ENCODE results near the gene NSMCE3. TPM values are rescaled to one million over a fixed set of nuclear protein-coding genes. Genes with fewer than 3 reads are reported as not detected.

Gene NSMCE3
- total and polyA plus RNA-seq, 2 donors from 2014 or later, result 6.3 to 6.5 TPM

GRCh38 chr15:29242456-29243242 lies 27.0 kb downstream of the NSMCE3 start:
- H3K27me3 ChIP-seq (ENCODE audit: control insufficient read depth, insufficient read depth, low read length), result no peaks in the 10 kb centered on the region
- no peak overlapping the region for H3K4me3 ChIP-seq (ENCODE audit: low read length in 3 of 3)
- intact Hi-C loops (cut with DNase I), result no loop called here
- no peaks in the 10 kb centered on the region for H3K9me3 ChIP-seq (ENCODE audit: control insufficient read depth in 2 of 3, insufficient read depth in 1 of 3, low read length in 3 of 3)
- no peak for FAIRE-seq
- H3K4me1 ChIP-seq (ENCODE audit: control insufficient read depth in 2 of 3, insufficient read depth in 2 of 3, low read depth in 1 of 3, low read length in 3 of 3), result no peaks in the 10 kb centered on the region
- no peak for TF ChIP-seq CTCF (IDR thresholded peaks at IDR 0.05; ENCODE audit: borderline replicate concordance, extremely low read depth, insufficient read depth)
- H3K27ac ChIP-seq (ENCODE audit: low read depth in 2 of 2, low read length in 2 of 2), result no peak overlapping the region
- no peaks in the 10 kb centered on the region for H3K36me3 ChIP-seq (ENCODE audit: control insufficient read depth in 2 of 3, insufficient read depth in 3 of 3, low read length in 3 of 3)
- DNase-seq, result peak in 3 of 5 donors; percentile 41 to 57 (median 46)
- no peak overlapping the region for H3K9ac ChIP-seq (ENCODE audit: low read length in 3 of 3)

DNA sequence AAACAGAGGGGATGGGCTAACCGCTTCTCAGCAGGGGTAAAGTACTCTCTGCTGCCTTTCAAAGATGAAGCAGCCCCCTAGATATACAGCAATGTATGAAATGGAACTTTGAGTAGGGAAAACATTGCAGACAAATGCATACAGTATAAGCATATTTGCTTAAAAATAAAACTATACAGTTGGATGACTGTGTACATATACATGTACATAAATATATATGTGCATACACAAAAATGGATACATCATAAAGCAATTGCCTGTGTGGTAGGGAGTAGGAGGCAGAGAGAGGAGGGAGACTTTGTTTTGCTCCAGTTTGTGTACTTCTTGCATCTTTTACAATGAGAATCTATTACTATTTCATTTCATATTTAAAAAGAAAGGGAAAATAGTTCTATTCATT lies 28.4 kb downstream of the NSMCE3 start:
- no peak for TF ChIP-seq CTCF (IDR thresholded peaks at IDR 0.05; ENCODE audit: borderline replicate concordance, extremely low read depth, insufficient read depth)
- Histone ChIP-seq H3K27me3 (ENCODE audit: control insufficient read depth, insufficient read depth, low read length) (no peaks in the 10 kb centered on the region), H3K4me3 (ENCODE audit: low read length in 3 of 3) (no peak overlapping the region), H3K27ac (ENCODE audit: low read depth in 2 of 2, low read length in 2 of 2) (no peak overlapping the region), H3K9ac (ENCODE audit: low read length in 3 of 3) (no peak overlapping the region), H3K4me1 (ENCODE audit: control insufficient read depth in 2 of 3, insufficient read depth in 2 of 3, low read depth in 1 of 3, low read length in 3 of 3) (no peaks in the 10 kb centered on the region), H3K36me3 (ENCODE audit: control insufficient read depth in 2 of 3, insufficient read depth in 3 of 3, low read length in 3 of 3) (no peaks in the 10 kb centered on the region), H3K9me3 (ENCODE audit: control insufficient read depth in 2 of 3, insufficient read depth in 1 of 3, low read length in 3 of 3) (no peaks in the 10 kb centered on the region)
- FAIRE-seq, result no peak
- DNase-seq, result no peak
- intact Hi-C loops (cut with DNase I), result no loop called here

- no peak for FAIRE-seq
- H3K4me3 ChIP-seq (ENCODE audit: low read length in 3 of 3), result no peak overlapping the region
- intact Hi-C loops (cut with DNase I), result no loop called here
These were observed 30.2 kb downstream of the NSMCE3 start for GRCh38 chr15:29239395-29239794.

More at GRCh38 chr15:29239395-29239794, 30.2 kb downstream of the NSMCE3 start:
- no peak overlapping the region for H3K9ac ChIP-seq (ENCODE audit: low read length in 3 of 3)
- H3K27ac ChIP-seq (ENCODE audit: low read depth in 2 of 2, low read length in 2 of 2), result no peak overlapping the region
- no peaks in the 10 kb centered on the region for H3K4me1 ChIP-seq (ENCODE audit: control insufficient read depth in 2 of 3, insufficient read depth in 2 of 3, low read depth in 1 of 3, low read length in 3 of 3)
- no peaks in the 10 kb centered on the region for H3K36me3 ChIP-seq (ENCODE audit: control insufficient read depth in 2 of 3, insufficient read depth in 3 of 3, low read length in 3 of 3)
- TF ChIP-seq CTCF (IDR thresholded peaks at IDR 0.05; ENCODE audit: borderline replicate concordance, extremely low read depth, insufficient read depth), result no peak
- H3K9me3 ChIP-seq (ENCODE audit: control insufficient read depth in 2 of 3, insufficient read depth in 1 of 3, low read length in 3 of 3), result peaks cover 0 to 5% (median 0%) of the 10 kb centered on the region in 3 donors
- H3K27me3 ChIP-seq (ENCODE audit: control insufficient read depth, insufficient read depth, low read length), result no peaks in the 10 kb centered on the region
- DNase-seq, result no peak

Measured in kidney (tissue), 14 donors.